ENCODE measurements around the gene TUBB4A.

Gene TUBB4A

DNA sequence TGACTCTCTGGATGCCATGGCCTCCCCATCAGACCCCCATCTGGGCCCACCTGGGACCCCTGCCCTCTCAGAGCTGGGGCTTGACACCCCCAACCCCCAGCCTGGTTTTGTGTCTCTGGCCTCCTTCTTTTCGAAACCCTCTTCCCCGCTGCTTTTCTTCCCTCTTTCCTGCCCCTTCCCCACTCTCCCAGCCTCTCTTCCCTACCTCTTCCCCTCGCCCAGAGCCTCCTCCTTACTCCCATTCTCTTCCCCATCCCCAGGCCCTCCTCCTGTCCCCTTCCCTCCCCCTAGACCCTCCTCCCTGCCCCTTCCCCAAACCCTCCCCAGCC is 30.9 kb upstream of the TUBB4A start (continued):
- TF ChIP-seq, protein P1, sequence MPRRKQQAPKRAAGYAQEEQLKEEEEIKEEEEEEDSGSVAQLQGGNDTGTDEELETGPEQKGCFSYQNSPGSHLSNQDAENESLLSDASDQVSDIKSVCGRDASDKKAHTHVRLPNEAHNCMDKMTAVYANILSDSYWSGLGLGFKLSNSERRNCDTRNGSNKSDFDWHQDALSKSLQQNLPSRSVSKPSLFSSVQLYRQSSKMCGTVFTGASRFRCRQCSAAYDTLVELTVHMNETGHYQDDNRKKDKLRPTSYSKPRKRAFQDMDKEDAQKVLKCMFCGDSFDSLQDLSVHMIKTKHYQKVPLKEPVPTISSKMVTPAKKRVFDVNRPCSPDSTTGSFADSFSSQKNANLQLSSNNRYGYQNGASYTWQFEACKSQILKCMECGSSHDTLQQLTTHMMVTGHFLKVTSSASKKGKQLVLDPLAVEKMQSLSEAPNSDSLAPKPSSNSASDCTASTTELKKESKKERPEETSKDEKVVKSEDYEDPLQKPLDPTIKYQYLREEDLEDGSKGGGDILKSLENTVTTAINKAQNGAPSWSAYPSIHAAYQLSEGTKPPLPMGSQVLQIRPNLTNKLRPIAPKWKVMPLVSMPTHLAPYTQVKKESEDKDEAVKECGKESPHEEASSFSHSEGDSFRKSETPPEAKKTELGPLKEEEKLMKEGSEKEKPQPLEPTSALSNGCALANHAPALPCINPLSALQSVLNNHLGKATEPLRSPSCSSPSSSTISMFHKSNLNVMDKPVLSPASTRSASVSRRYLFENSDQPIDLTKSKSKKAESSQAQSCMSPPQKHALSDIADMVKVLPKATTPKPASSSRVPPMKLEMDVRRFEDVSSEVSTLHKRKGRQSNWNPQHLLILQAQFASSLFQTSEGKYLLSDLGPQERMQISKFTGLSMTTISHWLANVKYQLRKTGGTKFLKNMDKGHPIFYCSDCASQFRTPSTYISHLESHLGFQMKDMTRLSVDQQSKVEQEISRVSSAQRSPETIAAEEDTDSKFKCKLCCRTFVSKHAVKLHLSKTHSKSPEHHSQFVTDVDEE (CRISPR knock-in tag; IDR thresholded peaks at IDR 0.05): no peak
- no peak for TF ChIP-seq PPARA (CRISPR knock-in tag; IDR thresholded peaks at IDR 0.05; ENCODE audit: borderline replicate concordance)

DNA sequence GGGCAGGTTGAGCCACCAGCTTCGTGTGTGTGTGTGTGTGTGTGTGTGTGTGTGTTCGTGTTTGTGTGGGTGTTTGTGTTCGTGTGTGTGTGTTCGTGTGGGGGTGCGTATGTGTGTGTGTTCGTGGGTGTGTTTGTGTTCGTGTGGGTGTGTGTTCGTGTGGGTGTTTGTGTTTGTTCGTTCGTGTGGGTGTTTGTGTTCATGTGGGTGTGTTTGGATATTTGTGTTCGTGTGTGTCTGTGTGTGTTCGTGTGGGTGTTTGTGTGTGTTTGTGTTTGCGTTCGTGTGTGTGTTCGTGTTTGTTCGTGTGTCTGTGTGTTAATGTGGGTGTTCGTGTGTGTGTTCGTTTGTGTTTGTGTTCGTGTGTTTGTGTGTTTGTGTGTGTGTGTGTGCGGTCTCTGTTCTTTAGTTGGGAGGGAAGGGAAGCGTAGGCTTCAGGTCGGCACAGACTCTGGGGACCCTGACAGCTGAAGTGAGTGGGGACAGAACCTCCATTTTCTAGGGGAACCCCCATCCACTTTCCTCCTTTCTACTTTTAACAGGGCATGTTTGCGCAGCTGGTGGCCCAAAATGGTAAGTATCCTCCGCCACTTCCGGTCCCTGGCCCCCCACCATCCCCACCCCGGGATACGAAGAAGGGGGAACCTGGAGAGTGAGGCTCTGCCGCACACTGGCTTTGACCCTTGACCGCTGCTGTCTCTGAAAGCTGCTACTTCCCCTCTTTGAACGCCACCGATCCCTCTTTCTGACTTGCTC is 30.3 kb upstream of the TUBB4A start:
- ATAC-seq: no peak
- TF ChIP-seq ZC3H10 (CRISPR knock-in tag; IDR thresholded peaks at IDR 0.05) (no peak), ZNF8 (CRISPR knock-in tag; IDR thresholded peaks at IDR 0.05) (no peak), ZFP30 (CRISPR knock-in tag; IDR thresholded peaks at IDR 0.05) (no peak), ZFP3 (CRISPR knock-in tag; IDR thresholded peaks at IDR 0.05) (no peak), PPARA (CRISPR knock-in tag; IDR thresholded peaks at IDR 0.05; ENCODE audit: borderline replicate concordance) (no peak), CSDC2 (CRISPR knock-in tag; IDR thresholded peaks at IDR 0.05) (no peak), GLIS3 (CRISPR knock-in tag; IDR thresholded peaks at IDR 0.05) (no peak)
- TF ChIP-seq, protein P2, sequence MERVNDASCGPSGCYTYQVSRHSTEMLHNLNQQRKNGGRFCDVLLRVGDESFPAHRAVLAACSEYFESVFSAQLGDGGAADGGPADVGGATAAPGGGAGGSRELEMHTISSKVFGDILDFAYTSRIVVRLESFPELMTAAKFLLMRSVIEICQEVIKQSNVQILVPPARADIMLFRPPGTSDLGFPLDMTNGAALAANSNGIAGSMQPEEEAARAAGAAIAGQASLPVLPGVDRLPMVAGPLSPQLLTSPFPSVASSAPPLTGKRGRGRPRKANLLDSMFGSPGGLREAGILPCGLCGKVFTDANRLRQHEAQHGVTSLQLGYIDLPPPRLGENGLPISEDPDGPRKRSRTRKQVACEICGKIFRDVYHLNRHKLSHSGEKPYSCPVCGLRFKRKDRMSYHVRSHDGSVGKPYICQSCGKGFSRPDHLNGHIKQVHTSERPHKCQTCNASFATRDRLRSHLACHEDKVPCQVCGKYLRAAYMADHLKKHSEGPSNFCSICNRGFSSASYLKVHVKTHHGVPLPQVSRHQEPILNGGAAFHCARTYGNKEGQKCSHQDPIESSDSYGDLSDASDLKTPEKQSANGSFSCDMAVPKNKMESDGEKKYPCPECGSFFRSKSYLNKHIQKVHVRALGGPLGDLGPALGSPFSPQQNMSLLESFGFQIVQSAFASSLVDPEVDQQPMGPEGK (CRISPR knock-in tag; IDR thresholded peaks at IDR 0.05; ENCODE audit: borderline replicate concordance): no peak
- TF ChIP-seq, protein P3, sequence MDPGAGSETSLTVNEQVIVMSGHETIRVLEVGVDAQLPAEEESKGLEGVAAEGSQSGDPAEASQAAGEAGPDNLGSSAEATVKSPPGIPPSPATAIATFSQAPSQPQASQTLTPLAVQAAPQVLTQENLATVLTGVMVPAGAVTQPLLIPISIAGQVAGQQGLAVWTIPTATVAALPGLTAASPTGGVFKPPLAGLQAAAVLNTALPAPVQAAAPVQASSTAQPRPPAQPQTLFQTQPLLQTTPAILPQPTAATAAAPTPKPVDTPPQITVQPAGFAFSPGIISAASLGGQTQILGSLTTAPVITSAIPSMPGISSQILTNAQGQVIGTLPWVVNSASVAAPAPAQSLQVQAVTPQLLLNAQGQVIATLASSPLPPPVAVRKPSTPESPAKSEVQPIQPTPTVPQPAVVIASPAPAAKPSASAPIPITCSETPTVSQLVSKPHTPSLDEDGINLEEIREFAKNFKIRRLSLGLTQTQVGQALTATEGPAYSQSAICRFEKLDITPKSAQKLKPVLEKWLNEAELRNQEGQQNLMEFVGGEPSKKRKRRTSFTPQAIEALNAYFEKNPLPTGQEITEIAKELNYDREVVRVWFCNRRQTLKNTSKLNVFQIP (CRISPR knock-in tag; IDR thresholded peaks at IDR 0.05; ENCODE audit: borderline replicate concordance, low read depth): no peak
- TF ChIP-seq, protein P4, sequence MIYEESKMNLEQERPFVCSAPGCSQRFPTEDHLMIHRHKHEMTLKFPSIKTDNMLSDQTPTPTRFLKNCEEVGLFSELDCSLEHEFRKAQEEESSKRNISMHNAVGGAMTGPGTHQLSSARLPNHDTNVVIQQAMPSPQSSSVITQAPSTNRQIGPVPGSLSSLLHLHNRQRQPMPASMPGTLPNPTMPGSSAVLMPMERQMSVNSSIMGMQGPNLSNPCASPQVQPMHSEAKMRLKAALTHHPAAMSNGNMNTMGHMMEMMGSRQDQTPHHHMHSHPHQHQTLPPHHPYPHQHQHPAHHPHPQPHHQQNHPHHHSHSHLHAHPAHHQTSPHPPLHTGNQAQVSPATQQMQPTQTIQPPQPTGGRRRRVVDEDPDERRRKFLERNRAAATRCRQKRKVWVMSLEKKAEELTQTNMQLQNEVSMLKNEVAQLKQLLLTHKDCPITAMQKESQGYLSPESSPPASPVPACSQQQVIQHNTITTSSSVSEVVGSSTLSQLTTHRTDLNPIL (CRISPR knock-in tag; IDR thresholded peaks at IDR 0.05; ENCODE audit: low read depth): no peak

DNA sequence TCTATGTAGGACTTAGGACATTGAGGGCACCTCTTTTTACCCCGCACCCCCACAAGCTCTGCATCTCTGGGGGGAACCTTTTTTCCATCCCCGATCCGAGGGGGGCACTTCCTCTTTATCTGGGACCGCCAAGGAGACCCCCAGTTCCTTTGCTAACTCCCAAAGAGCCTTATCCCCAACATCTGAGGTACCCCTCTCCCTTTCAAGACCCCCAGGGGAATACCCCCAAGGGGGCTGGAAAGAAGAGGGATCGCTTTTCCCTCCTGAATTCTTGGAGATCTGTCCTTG is 29.8 kb upstream of the TUBB4A start:
- no peak for ATAC-seq
- TF ChIP-seq, protein P3 (CRISPR knock-in tag; IDR thresholded peaks at IDR 0.05; ENCODE audit: borderline replicate concordance, low read depth): no peak
- TF ChIP-seq ESRRG (CRISPR knock-in tag; IDR thresholded peaks at IDR 0.05): no peak
- TF ChIP-seq PPARA (CRISPR knock-in tag; IDR thresholded peaks at IDR 0.05; ENCODE audit: borderline replicate concordance): no peak
- TF ChIP-seq SNAI2 (CRISPR knock-in tag; IDR thresholded peaks at IDR 0.05): no peak
- no peak for TF ChIP-seq ISL1 (CRISPR knock-in tag; IDR thresholded peaks at IDR 0.05)
- no peak for TF ChIP-seq ZFP30 (CRISPR knock-in tag; IDR thresholded peaks at IDR 0.05)
- no peak for TF ChIP-seq ZNF70 (CRISPR knock-in tag; IDR thresholded peaks at IDR 0.05)
- no peak for TF ChIP-seq GLIS3 (CRISPR knock-in tag; IDR thresholded peaks at IDR 0.05)
- TF ChIP-seq, protein P5, sequence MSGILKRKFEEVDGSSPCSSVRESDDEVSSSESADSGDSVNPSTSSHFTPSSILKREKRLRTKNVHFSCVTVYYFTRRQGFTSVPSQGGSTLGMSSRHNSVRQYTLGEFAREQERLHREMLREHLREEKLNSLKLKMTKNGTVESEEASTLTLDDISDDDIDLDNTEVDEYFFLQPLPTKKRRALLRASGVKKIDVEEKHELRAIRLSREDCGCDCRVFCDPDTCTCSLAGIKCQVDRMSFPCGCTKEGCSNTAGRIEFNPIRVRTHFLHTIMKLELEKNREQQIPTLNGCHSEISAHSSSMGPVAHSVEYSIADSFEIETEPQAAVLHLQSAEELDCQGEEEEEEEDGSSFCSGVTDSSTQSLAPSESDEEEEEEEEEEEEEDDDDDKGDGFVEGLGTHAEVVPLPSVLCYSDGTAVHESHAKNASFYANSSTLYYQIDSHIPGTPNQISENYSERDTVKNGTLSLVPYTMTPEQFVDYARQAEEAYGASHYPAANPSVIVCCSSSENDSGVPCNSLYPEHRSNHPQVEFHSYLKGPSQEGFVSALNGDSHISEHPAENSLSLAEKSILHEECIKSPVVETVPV (CRISPR knock-in tag; IDR thresholded peaks at IDR 0.05): no peak
- TF ChIP-seq, protein P4 (CRISPR knock-in tag; IDR thresholded peaks at IDR 0.05; ENCODE audit: low read depth): no peak
- no peak for TF ChIP-seq TCF4 (CRISPR knock-in tag; IDR thresholded peaks at IDR 0.05; ENCODE audit: borderline replicate concordance)
- TF ChIP-seq OSR1 (CRISPR knock-in tag; IDR thresholded peaks at IDR 0.05): no peak
- TF ChIP-seq ZC3H10 (CRISPR knock-in tag; IDR thresholded peaks at IDR 0.05): no peak
- no peak for TF ChIP-seq ZNF8 (CRISPR knock-in tag; IDR thresholded peaks at IDR 0.05)
- TF ChIP-seq, protein P2 (CRISPR knock-in tag; IDR thresholded peaks at IDR 0.05; ENCODE audit: borderline replicate concordance): no peak
- no peak for TF ChIP-seq BACH2 (CRISPR knock-in tag; IDR thresholded peaks at IDR 0.05; ENCODE audit: borderline replicate concordance)
- no peak for TF ChIP-seq CSDC2 (CRISPR knock-in tag; IDR thresholded peaks at IDR 0.05)
- no peak for TF ChIP-seq RARB (CRISPR knock-in tag; IDR thresholded peaks at IDR 0.05)

All from SK-N-SH treated with all-trans-retinoic acid at 6 μM for 48 hours (cell line).